BJ (cell line): ENCODE data around the gene ARHGAP26. TPM values are rescaled to one million over a fixed set of nuclear protein-coding genes. Genes with fewer than 3 reads are reported as not detected.
"Not testable (repeated sequence)": the region's sequence is repeated elsewhere in the genome, so short reads cannot be mapped to it uniquely, and the experiment has no call there.

Experiments used
- CTCF ChIA-PET: fragments of 350-600 bp; formaldehyde crosslinking; extraction: SDS; loops from one replicate; lab custom pipeline; 2021; ENCODE audit warnings: antibody characterized with exemption, inconsistent platforms; lab: Yijun Ruan, JAX
- POLR2A ChIA-PET: fragments of 300-600 bp; sonication (Branson Sonifier 250); formaldehyde crosslinking; extraction: SDS; loops from one replicate; lab custom pipeline; 2021; ENCODE audit warnings: antibody characterized with exemption; lab: Charles Lee
- DNase-seq: peaks from one replicate; pipeline ENCODE4 v3.0.0-alpha.2; 2011; ENCODE audit warnings: low read depth
- H3K27me3 ChIP-seq: 2 replicates; pipeline ENCODE4 v1.6.0; 2011; ENCODE audit warnings: low read length; ENCODE audit not compliant: control insufficient read depth, insufficient read depth
- H3K36me3 ChIP-seq: 2 replicates; pipeline ENCODE4 v1.5.1; 2011; ENCODE audit warnings: low read length; ENCODE audit not compliant: control insufficient read depth, insufficient read depth
- H3K4me3 ChIP-seq: 2 replicates; pipeline ENCODE4 v1.5.1; 2011; ENCODE audit warnings: low read depth, mild to moderate bottlenecking, control low read depth, low read length
- polyA plus RNA-seq: library from polyadenylated mRNA; depleted of rRNA; stranded (reverse); fragments of >200 nt; gene quantifications from 2 replicates; pipeline ENCODE4 v1.2.3, GENCODE V29; 2011
- TF ChIP-seq, protein P1 (sequence below): IDR thresholded peaks from 2 replicates; pipeline ENCODE4 v1.5.1; 2011; ENCODE audit warnings: low read depth, mild to moderate bottlenecking, control low read depth, inconsistent platforms, low read length, moderate library complexity; ENCODE audit not compliant: insufficient read depth

The ARHGAP26 gene
- polyA plus RNA-seq, 1 experiment = 4.8 TPM

DNA sequence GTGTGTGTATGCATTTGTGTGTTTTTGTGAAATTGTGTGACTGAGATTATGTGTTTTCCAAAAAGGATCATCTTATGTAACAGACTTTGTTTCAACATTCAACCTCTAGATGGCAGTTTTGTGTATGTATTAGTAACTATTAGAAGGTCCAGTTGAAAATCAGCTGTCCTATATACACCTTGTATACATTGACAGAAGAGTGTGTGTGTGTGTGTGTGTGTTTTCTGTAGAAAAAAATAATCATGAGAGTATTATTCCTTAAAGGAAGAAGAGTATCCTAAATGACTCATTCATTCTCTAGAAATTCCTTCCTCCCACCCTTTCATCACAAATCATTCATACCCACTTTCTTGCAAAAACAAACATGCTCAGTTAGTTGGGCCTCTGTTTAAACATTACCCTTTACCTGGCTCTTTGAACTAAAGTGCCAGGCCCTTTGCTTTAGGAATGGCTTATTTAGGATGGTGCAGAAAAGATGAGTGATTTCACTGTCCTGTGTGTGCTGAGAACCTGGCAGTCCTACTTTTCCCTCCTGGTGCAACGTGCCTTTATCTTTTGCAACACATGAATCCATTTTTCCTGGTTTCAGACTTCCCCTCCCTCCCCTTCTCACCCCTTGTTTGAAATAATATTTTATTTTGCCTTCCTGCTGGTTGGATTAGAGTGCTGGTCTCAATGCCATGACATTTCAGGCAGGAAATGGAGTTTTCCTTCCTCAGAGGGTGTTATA is 152.2 kb downstream of the ARHGAP26 start:
- Histone ChIP-seq H3K4me3 (no peak overlapping the region), H3K36me3 (no peaks in the 10 kb centered on the region), H3K27me3 (no peaks in the 10 kb centered on the region)
- ChIA-PET POLR2A (no interaction called here), CTCF (interaction anchor here (0.7 to 2.3 kb wide), 17 partner anchors 9 to 1217 kb away, joined by 3 to 13 read pairs (median 3); partner anchors contain the start of gene NR3C1)
- TF ChIP-seq, protein P1, sequence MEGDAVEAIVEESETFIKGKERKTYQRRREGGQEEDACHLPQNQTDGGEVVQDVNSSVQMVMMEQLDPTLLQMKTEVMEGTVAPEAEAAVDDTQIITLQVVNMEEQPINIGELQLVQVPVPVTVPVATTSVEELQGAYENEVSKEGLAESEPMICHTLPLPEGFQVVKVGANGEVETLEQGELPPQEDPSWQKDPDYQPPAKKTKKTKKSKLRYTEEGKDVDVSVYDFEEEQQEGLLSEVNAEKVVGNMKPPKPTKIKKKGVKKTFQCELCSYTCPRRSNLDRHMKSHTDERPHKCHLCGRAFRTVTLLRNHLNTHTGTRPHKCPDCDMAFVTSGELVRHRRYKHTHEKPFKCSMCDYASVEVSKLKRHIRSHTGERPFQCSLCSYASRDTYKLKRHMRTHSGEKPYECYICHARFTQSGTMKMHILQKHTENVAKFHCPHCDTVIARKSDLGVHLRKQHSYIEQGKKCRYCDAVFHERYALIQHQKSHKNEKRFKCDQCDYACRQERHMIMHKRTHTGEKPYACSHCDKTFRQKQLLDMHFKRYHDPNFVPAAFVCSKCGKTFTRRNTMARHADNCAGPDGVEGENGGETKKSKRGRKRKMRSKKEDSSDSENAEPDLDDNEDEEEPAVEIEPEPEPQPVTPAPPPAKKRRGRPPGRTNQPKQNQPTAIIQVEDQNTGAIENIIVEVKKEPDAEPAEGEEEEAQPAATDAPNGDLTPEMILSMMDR = peak; percentile 35
- DNase-seq = no peak

DNA sequence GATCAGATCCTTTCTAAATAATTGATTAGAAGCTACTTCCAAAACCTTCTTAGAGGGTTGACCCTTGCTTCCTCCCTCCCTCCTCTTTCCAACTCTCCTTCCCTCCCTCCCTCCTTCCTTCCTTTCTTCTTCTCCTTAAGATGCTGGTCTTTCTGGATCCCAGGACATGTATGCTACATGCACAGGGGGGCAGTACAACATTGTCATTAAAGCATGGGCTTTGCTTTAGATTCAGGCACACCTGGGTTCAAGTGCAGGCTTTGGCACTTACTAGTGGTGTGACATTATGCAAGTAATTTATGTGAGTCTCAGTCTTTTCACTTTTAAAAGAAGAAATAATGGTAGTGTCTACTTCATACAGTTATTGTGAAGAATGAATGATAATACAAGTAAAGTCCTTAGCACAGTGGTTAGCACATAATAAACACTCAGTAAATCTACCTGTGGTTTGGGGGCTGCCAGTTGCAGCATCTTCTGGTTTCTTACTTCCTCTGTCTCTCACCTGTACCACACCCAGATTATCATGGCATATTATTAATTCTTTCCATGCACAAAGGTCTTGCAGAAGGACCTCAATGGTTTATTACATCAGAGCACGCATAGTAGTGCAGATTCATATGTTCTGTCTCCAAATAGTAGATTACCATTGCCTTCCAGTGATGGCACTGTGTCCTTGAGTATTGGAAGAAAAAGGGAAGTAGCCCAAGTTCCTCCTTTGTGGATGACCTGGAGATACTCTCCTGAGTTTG is 154.1 kb downstream of the ARHGAP26 start:
- Histone ChIP-seq H3K36me3 (no peaks in the 10 kb centered on the region), H3K4me3 (no peak overlapping the region), H3K27me3 (no peaks in the 10 kb centered on the region)
- ChIA-PET POLR2A (no interaction called here), CTCF (interaction anchor here (0.6 to 1.7 kb wide), 2 partner anchors 8 to 467 kb away, joined by 4 to 6 read pairs; no protein-coding TSS in a partner anchor)
- no peak for DNase-seq
- TF ChIP-seq, protein P1 = 0 out of 2 replicates have a peak, but pooled peaks have one; percentile 17

DNA sequence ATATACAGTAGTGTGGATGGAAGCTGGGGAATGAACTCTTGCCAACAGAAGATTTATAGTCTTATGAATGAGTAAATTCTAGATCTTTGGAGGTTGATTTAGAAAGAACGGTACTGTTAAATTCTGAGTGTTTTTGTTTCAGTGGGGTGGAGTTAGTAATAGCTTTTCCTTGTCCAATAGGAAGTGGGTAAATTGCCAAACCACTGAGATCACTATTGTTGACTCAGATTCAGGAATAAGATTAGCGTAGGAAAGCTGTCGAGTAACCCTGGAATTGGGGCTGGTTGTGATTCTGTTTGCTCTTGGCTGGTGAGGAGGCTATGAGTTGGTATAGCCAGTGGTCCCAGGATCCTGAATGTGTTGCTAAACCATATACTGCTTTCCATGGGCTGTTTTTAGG is 155.6 kb downstream of the ARHGAP26 start:
- ChIA-PET CTCF (interaction anchor here (1.0 to 1.9 kb wide), 8 partner anchors 9 to 478 kb away, joined by 3 to 7 read pairs (median 4); partner anchors contain the start of gene NR3C1), POLR2A (no interaction called here)
- Histone ChIP-seq H3K27me3 (no peaks in the 10 kb centered on the region), H3K36me3 (no peaks in the 10 kb centered on the region), H3K4me3 (no peak overlapping the region)
- TF ChIP-seq, protein P1 = no peak
- peak; percentile 41 for DNase-seq

- Histone ChIP-seq H3K4me3 (no peak overlapping the region), H3K36me3 (no peaks in the 10 kb centered on the region), H3K27me3 (no peaks in the 10 kb centered on the region)
- TF ChIP-seq, protein P1 = no peak
- CTCF ChIA-PET = interaction anchor here (1.0 to 1.9 kb wide), 5 partner anchors 9 to 477 kb away, joined by 3 to 7 read pairs (median 4); partner anchors contain the start of gene NR3C1
- POLR2A ChIA-PET = no interaction called here
- no peak for DNase-seq
Measured at GRCh38 chr5:142926549-142926948, 156.4 kb downstream of the ARHGAP26 start.

GRCh38 chr5:142928999-142929398 is 158.8 kb downstream of the ARHGAP26 start:
- H3K36me3 ChIP-seq, POLR2A ChIA-PET, H3K27me3 ChIP-seq, DNase-seq, H3K4me3 ChIP-seq: not testable (repeated sequence)
- CTCF ChIA-PET = interaction anchor here (1.3 kb wide), 1 partner anchor 215 kb away, joined by 3 read pairs; no protein-coding TSS in a partner anchor
